Activated CD8-positive, alpha-beta T cell treated with anti-CD3 and anti-CD28 coated beads, Interleukin-2, amount 10 ng/mL, durations not matched to agents 7 days and 5 days (primary cell): ENCODE data around the gene PLXNA4. TPM values are rescaled to one million over a fixed set of nuclear protein-coding genes. Genes with fewer than 3 reads are reported as not detected.

ENCODE experiments used
- ATAC-seq: fragments of 150-1000 bp; cut with Tn5 transposase; one replicate; pipeline ENCODE4 v1.10.0; 2021; ENCODE audit warnings: moderate library complexity
- CTCF ChIA-PET: fragments of 350-600 bp; sonication (Branson Sonifier 250); formaldehyde crosslinking; loops from one replicate; lab custom pipeline; 2021; ENCODE audit warnings: antibody characterized with exemption; lab: Charles Lee
- POLR2A ChIA-PET: fragments of 350-600 bp; sonication (Branson Sonifier 250); formaldehyde crosslinking; loops from one replicate; lab custom pipeline; 2021; ENCODE audit warnings: antibody characterized with exemption; lab: Charles Lee
- DNase-seq: peaks from one replicate; pipeline ENCODE4 v3.0.0-alpha.2; 2020
- H3K27ac Mint-ChIP-seq: one replicate; pipeline ENCODE4 v1.8.0; 2021; ENCODE audit warnings: mild to moderate bottlenecking, mixed read lengths
- H3K27me3 Mint-ChIP-seq: one replicate; pipeline ENCODE4 v1.8.0; 2021; ENCODE audit warnings: low read depth, mixed read lengths
- H3K36me3 Mint-ChIP-seq: one replicate; pipeline ENCODE4 v1.8.0; 2021; ENCODE audit warnings: low read depth, mixed read lengths
- H3K4me1 Mint-ChIP-seq: one replicate; pipeline ENCODE4 v1.8.0; 2021; ENCODE audit warnings: low read depth, mixed read lengths
- H3K4me3 Mint-ChIP-seq: one replicate; pipeline ENCODE4 v1.8.0; 2021; ENCODE audit warnings: mild to moderate bottlenecking, mixed read lengths
- H3K9me3 Mint-ChIP-seq: one replicate; pipeline ENCODE4 v1.8.0; 2022; ENCODE audit warnings: mixed read lengths; ENCODE audit not compliant: insufficient read depth
- total RNA-seq, 2 experiments: library from RNA; stranded (reverse); gene quantifications; one replicate each; pipeline ENCODE4 v1.2.3, GENCODE V29; 2021

The PLXNA4 gene
- total RNA-seq, 2 experiments from 2014 or later = 45.4 to 47.2 TPM

DNA sequence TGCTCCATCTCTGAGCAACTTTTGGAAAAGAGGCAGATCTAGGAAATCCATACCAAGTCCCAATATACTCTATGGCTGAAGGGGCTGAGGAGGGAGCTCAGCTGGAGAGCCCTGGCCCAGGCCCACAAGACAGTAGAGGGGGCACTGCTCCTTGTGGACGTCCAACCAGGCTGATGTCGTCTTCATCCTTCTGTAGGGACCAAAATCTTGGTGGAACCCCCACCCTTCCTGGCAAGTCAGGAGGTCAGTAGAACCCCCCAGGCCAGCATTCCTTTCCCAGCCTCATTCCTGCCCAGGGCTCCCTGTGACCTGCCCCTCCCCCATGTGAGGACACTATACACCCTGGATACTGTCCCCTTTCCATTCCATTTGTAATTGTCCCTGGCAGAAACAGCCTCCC, 152.0 kb downstream of the PLXNA4 start:
- H3K4me3 Mint-ChIP-seq = no peak overlapping the region

DNA sequence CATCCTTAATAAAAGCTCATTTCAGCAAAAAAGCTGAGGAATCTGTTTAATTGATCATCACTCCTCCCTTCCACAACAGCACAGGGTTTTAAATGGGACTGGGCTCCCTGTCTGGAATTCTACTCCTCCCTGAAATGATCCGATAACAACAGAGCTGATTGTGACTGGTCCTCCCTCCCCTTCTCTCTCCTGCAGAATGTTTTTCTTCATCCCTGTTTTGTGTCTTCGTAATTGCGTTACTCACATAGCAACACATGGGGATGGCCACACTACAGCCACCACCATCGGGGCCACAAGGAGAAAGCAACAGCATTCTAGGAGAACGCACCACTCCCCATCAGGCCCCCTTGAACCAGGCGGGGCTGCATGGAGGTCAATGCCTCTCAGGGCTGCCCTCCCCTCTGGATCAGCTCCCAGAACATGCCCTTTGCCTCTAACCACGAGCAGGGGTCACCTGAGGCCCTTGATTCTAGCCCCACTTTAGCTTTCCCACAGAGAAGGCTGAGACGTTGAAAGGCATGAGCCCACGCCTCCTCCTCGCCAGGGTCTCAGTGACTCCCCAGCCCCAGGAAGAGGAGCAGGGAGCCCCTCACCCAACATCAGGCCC, 152.6 kb downstream of the PLXNA4 start:
- Mint-ChIP-seq H3K36me3 (peaks cover 46% of the 10 kb centered on the region), H3K4me1 (peaks cover 57% of the 10 kb centered on the region), H3K27ac (peak overlapping the region; percentile 50), H3K27me3 (peaks cover 10% of the 10 kb centered on the region), H3K4me3 (no peak overlapping the region), H3K9me3 (peaks cover 10% of the 10 kb centered on the region)
- ATAC-seq = no peak
- CTCF ChIA-PET = interaction anchor here (1.2 to 2.3 kb wide), 2 partner anchors 16 to 29 kb away, joined by 3 to 7 read pairs; no protein-coding TSS in a partner anchor
- POLR2A ChIA-PET = interaction anchor here (0.8 kb wide), 1 partner anchor 134 kb away, joined by 3 read pairs; no protein-coding TSS in a partner anchor
- DNase-seq = no peak

More for the DNA sequence above, 152.0 kb downstream of the PLXNA4 start:
- ChIA-PET POLR2A (no interaction called here), CTCF (no interaction called here)
- Mint-ChIP-seq H3K27me3 (peaks cover 7% of the 10 kb centered on the region), H3K4me1 (peaks cover 57% of the 10 kb centered on the region), H3K27ac (no peak overlapping the region), H3K9me3 (peaks cover 10% of the 10 kb centered on the region), H3K36me3 (peaks cover 44% of the 10 kb centered on the region)
- no peak for ATAC-seq
- DNase-seq = no peak

DNA sequence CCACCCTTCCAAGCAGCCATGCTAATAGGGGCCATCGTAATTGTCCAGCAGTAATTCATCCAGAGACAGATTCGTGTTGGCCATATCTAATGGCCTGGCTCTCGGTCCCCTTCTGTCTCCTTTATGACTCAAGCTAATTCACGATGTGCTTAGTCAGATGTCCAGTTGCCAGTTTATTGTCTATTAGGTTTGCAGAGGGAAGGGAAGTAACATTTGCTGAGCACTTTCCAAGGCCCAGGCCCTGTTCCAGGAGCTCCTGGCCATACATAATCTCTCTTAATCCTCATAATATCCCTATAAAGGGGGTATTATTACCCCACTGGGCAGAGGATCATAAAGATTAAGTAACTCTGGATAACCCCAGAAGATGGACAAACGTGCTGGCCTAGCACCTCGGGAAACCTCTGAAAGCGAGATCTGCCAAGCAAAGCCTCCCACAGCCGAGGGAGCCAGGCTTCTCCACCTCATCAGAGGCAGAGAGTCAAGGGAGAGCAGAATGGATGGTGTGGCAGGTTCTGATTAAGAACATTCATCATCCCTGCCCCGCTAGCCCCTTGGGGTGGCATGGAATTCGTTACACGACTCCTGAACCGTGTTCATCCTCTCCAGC, 153.7 kb downstream of the PLXNA4 start:
- ChIA-PET POLR2A (interaction anchor here (0.7 to 0.8 kb wide), 2 partner anchors 9 to 135 kb away, joined by 3 read pairs; no protein-coding TSS in a partner anchor), CTCF (interaction anchor here (1.2 to 2.3 kb wide), 2 partner anchors 17 to 28 kb away, joined by 3 to 7 read pairs; no protein-coding TSS in a partner anchor)
- ATAC-seq = no peak
- no peak for DNase-seq
- Mint-ChIP-seq H3K27ac (no peak overlapping the region), H3K36me3 (peaks cover 51% of the 10 kb centered on the region), H3K9me3 (peaks cover 10% of the 10 kb centered on the region), H3K4me3 (no peak overlapping the region), H3K4me1 (peaks cover 55% of the 10 kb centered on the region), H3K27me3 (peaks cover 16% of the 10 kb centered on the region)

DNA sequence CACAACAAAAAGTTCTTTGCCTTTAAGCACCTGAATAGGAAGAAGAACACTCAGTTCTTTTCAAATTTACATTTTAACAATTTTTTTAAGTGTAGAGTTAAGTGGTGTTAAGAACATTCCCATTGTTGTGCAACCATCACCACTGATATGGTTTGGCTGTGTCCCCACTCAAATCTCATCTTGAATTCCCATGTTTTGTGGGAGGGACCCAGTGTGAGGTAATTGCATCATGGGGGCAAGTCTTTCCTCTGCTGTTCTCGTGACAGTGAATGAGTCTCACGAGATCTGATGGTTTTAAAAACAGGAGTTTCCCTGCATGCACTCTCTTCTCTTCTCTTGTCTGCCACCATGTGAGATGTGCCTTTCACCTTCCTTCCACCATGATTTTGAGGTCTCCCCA, 155.7 kb downstream of the PLXNA4 start:
- Mint-ChIP-seq H3K4me3 (no peak overlapping the region), H3K36me3 (peaks cover 53% of the 10 kb centered on the region), H3K9me3 (peaks cover 10% of the 10 kb centered on the region), H3K27ac (no peak overlapping the region), H3K4me1 (peaks cover 36% of the 10 kb centered on the region), H3K27me3 (peaks cover 19% of the 10 kb centered on the region)
- DNase-seq (no peak), ATAC-seq (no peak)
- POLR2A ChIA-PET = no interaction called here
- CTCF ChIA-PET = no interaction called here

DNA sequence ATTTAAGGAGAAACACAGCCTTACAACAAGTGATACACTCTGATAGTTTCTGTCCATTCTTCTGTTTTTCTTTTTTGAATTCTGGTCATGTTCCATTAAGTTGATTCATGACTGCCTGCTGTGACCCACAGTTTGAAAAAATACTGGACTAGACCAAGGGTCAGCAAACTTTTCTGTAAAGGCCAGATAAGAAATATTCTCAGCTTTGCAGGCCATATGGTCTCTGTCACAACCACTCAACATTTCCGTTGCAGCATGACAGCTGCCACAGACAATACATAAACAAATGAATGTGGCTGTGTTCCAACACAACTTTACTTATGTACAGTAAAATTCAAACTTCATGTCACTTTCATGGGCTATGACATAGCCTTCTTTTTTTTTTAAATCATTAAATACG, 156.7 kb downstream of the PLXNA4 start:
- Mint-ChIP-seq H3K27me3 (peaks cover 19% of the 10 kb centered on the region), H3K9me3 (peaks cover 10% of the 10 kb centered on the region), H3K36me3 (peaks cover 56% of the 10 kb centered on the region), H3K4me3 (no peak overlapping the region), H3K4me1 (peaks cover 27% of the 10 kb centered on the region), H3K27ac (no peak overlapping the region)
- ChIA-PET CTCF (interaction anchor here (1.0 to 1.5 kb wide), 3 partner anchors 10 to 101 kb away, joined by 3 read pairs; no protein-coding TSS in a partner anchor), POLR2A (interaction anchor here (1.4 kb wide), 1 partner anchor 12 kb away, joined by 4 read pairs; no protein-coding TSS in a partner anchor)
- DNase-seq (no peak), ATAC-seq (no peak)

DNA sequence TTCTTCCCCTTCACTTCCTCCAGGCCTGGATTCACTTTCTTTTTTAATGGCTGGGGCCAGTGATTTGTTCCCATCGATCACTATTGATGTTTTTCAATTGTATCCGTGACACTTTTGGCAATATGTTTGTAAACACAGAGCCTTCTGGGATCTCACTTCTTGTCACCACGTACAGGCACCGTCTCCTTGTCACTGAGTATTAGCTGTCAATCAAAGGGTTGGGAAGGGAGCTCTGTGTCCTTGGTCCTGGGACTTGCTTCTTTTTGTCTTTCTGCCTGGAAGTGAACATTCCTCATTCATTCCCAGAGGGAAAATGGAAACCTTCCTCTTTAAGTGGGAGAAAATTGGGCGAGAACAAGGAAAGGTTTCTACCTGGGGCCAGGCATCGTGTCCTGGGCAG, 157.4 kb downstream of the PLXNA4 start:
- peaks cover 19% of the 10 kb centered on the region for H3K27me3 Mint-ChIP-seq
- ATAC-seq (no peak), DNase-seq (no peak)
- peaks cover 10% of the 10 kb centered on the region for H3K9me3 Mint-ChIP-seq
- peaks cover 56% of the 10 kb centered on the region for H3K36me3 Mint-ChIP-seq
- H3K27ac Mint-ChIP-seq = no peak overlapping the region
- H3K4me3 Mint-ChIP-seq = no peak overlapping the region
- CTCF ChIA-PET = interaction anchor here (1.0 to 1.5 kb wide), 4 partner anchors 10 to 100 kb away, joined by 3 read pairs; no protein-coding TSS in a partner anchor
- peaks cover 27% of the 10 kb centered on the region for H3K4me1 Mint-ChIP-seq
- POLR2A ChIA-PET = interaction anchor here (1.4 kb wide), 1 partner anchor 12 kb away, joined by 4 read pairs; no protein-coding TSS in a partner anchor

DNA sequence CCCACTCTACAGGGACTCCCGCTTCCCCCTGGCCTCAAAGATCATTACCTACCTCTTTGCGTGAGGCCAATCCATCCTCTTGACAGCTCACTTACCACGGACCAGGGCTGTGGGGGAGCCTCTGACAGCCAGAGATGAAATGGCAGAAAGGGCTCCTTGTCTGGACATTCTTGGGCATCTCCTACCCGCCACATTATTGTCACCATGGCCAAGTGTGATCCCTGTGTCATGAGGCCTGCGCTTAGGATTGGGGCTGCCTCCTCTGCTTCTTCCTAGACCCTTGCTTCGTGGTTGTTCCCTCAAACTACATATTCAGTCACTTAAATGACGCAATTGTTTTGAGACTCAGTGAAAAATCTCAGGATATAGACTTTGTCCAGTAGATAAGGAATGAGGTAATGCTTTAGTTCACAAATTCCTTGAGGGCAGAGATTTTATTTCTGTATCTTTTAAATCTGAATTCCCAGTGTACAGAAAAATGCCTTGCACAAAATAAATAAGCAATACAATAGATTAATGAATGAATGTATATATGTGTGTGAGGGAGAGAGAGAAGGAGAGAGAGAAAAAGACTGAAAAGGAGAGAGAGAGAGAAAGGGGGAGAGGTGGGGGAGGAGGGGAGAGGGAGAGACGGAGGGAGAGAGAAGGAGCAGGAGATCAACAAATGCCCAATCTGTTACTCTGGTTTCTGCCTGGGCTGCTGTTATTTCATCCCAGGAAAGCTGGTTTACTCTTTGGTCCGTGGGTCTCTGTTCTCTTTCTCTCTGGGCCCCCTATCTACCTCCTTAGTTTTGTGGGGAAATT, 159.0 kb downstream of the PLXNA4 start:
- ChIA-PET POLR2A (no interaction called here), CTCF (interaction anchor here (1.2 to 1.7 kb wide), 2 partner anchors 11 to 163 kb away, joined by 3 to 5 read pairs; no protein-coding TSS in a partner anchor)
- peaks cover 10% of the 10 kb centered on the region for H3K9me3 Mint-ChIP-seq
- H3K4me3 Mint-ChIP-seq = no peak overlapping the region
- peaks cover 51% of the 10 kb centered on the region for H3K36me3 Mint-ChIP-seq
- peaks cover 19% of the 10 kb centered on the region for H3K27me3 Mint-ChIP-seq
- ATAC-seq (no peak), DNase-seq (no peak)
- no peak overlapping the region for H3K27ac Mint-ChIP-seq
- peaks cover 28% of the 10 kb centered on the region for H3K4me1 Mint-ChIP-seq

DNA sequence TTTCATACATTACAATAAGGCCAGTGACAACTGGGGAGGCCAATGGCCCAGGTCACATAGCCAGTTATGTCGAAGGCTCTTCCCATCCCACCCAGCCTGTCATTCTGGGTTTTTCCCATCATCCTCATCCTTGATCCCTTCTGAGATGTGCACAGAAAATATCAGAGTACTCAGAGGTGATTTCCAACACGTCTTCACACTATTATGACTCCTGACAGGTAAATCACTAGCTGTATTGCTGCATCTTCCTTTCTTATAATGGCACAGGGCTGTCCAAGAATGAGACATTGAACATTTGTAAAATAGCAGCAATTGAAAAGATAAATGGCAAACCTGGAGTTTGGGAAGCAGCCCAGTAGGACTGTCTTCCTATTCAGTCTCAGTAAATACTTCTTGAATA, 159.9 kb downstream of the PLXNA4 start:
- H3K4me3 Mint-ChIP-seq = no peak overlapping the region
- H3K9me3 Mint-ChIP-seq = peaks cover 8% of the 10 kb centered on the region
- peaks cover 28% of the 10 kb centered on the region for H3K4me1 Mint-ChIP-seq
- peaks cover 51% of the 10 kb centered on the region for H3K36me3 Mint-ChIP-seq
- POLR2A ChIA-PET = no interaction called here
- no peak for ATAC-seq
- DNase-seq = no peak
- no peak overlapping the region for H3K27ac Mint-ChIP-seq
- CTCF ChIA-PET = interaction anchor here (1.2 to 1.7 kb wide), 2 partner anchors 10 to 164 kb away, joined by 3 to 5 read pairs; no protein-coding TSS in a partner anchor
- H3K27me3 Mint-ChIP-seq = peaks cover 22% of the 10 kb centered on the region

DNA sequence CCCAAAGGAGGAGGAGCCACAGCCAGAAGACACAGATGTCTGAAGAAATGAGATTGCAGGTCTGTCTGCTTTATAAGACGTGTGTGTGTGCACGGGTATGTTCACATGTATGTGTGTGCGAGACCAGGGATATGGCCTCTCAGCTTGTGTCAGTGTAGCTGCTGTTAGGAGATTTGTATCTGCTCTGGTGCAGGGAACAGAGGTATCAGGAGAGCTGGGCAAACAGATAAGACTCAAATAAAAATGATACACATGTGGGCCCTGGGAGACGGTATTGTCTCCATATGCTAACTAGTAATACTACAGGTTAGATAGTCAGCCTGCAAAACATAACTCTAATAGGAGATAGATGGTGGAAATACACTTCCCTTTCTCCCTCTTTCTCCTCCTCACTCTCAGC, 161.0 kb downstream of the PLXNA4 start:
- no peak for DNase-seq
- H3K27ac Mint-ChIP-seq = no peak overlapping the region
- H3K4me3 Mint-ChIP-seq = no peak overlapping the region
- peaks cover 17% of the 10 kb centered on the region for H3K27me3 Mint-ChIP-seq
- peaks cover 30% of the 10 kb centered on the region for H3K4me1 Mint-ChIP-seq
- H3K36me3 Mint-ChIP-seq = peaks cover 43% of the 10 kb centered on the region
- ChIA-PET CTCF (interaction anchor here (1.7 kb wide), 1 partner anchor 9 kb away, joined by 5 read pairs; no protein-coding TSS in a partner anchor), POLR2A (no interaction called here)
- no peaks in the 10 kb centered on the region for H3K9me3 Mint-ChIP-seq
- no peak for ATAC-seq

DNA sequence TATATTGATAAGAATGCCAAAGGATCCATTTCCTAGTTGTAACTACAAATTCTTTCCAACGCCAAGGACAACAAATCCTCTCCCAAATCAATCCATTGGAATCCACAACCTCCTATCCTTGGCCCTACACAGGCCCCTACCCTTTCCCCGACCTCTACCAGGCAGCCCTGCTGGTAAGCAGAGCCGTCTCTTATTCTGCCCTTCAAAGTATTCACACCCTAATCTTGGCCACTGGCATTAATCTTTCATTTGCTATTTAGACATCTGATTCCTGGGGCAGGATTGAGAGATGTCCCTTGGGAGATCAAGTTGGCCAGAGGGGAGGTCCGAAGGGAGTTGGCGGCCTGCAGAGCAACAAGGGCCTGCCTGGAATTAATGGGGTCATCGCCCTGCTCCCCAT, 161.4 kb downstream of the PLXNA4 start:
- Mint-ChIP-seq H3K27me3 (peaks cover 15% of the 10 kb centered on the region), H3K9me3 (no peaks in the 10 kb centered on the region), H3K4me1 (peaks cover 28% of the 10 kb centered on the region), H3K36me3 (peaks cover 40% of the 10 kb centered on the region), H3K27ac (no peak overlapping the region), H3K4me3 (no peak overlapping the region)
- no peak for ATAC-seq
- DNase-seq = no peak
- POLR2A ChIA-PET = no interaction called here
- CTCF ChIA-PET = no interaction called here

DNA sequence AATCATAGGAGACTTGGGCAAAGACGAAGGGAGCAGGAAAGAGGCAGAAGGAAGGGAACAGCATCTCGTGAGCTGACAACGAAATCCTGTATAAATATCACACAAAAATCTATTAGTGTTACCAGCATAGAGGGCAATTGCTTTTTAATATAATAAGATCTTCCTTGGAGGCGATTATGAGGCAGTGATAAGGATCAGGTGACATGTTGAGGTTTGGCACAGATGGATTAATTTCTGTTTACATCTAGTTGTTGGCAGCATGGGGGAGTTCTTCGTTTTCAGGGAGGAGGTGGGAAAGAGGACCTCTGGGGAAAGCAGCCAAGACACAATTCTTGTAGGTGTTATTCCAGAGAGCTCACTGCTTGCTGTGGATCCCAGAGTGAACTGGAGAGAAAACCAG, 163.8 kb downstream of the PLXNA4 start:
- peak overlapping the region; percentile 5 for H3K27ac Mint-ChIP-seq
- ChIA-PET CTCF (interaction anchor here (1.1 kb wide), 1 partner anchor 15 kb away, joined by 4 read pairs; no protein-coding TSS in a partner anchor), POLR2A (no interaction called here)
- DNase-seq = no peak
- peaks cover 6% of the 10 kb centered on the region for H3K27me3 Mint-ChIP-seq
- peaks cover 31% of the 10 kb centered on the region for H3K36me3 Mint-ChIP-seq
- no peaks in the 10 kb centered on the region for H3K9me3 Mint-ChIP-seq
- H3K4me1 Mint-ChIP-seq = peaks cover 12% of the 10 kb centered on the region
- ATAC-seq = no peak
- no peak overlapping the region for H3K4me3 Mint-ChIP-seq
